Measurements from ENCODE around the gene IL10. TPM values are rescaled to one million over a fixed set of nuclear protein-coding genes. Genes with fewer than 3 reads are reported as not detected.
A peak's percentile ranks its signal among the peaks of the same experiment; 100 is the strongest.

IL10 gene
- 1.4 TPM for total RNA-seq
- long read RNA-seq, partial matches to known transcripts, result 0 of 1 reads
- long read RNA-seq, other reads (novel, unspliced or antisense), result 0 of 1 reads

DNA sequence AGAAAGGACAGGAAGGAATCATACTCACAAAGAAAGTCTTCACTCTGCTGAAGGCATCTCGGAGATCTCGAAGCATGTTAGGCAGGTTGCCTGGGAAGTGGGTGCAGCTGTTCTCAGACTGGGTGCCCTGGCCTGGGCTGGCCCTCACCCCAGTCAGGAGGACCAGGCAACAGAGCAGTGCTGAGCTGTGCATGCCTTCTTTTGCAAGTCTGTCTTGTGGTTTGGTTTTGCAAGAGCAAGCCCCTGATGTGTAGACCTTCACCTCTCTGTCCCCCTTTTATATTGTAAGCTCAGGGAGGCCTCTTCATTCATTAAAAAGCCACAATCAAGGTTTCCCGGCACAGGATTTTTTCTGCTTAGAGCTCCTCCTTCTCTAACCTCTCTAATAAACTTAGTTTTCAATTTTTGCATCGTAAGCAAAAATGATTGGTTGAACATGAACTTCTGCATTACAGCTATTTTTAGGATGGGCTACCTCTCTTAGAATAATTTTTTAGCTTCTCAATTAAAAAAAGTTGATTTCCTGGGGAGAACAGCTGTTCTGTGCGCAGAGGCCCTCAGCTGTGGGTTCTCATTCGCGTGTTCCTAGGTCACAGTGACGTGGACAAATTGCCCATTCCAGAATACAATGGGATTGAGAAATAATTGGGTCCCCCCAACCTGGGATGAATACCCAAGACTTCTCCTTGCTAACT lies at the start of gene IL10:
Gene IL10 (minus strand): TSS at position 252 of the 695 bp plus-strand sequence. CDS start 59 bp downstream, at position 193.
- Histone ChIP-seq H3K4me3 (peak within 1 kb of the TSS; percentile 1), H3K27ac (no peak within 1 kb of the TSS), H3K36me3 (no peaks in the 10 kb centered on the region), H3K27me3 (ENCODE audit: low read depth) (no peaks in the 10 kb centered on the region), H3K4me1 (peaks cover 40% of the 10 kb centered on the region), H3K9me3 (no peaks in the 10 kb centered on the region)
- intact Hi-C loops (cut with DNase I), result no loop called here
- no peak for DNase-seq
- no peak for TF ChIP-seq CTCF (IDR thresholded peaks at IDR 0.05)
- ATAC-seq, result peak in 1 of 2 donors; percentile 49

- no peaks in the 10 kb centered on the region for H3K27me3 ChIP-seq (ENCODE audit: low read depth)
- no peaks in the 10 kb centered on the region for H3K36me3 ChIP-seq
- H3K27ac ChIP-seq, result no peak overlapping the region
- peaks cover 6% of the 10 kb centered on the region for H3K4me1 ChIP-seq
- no peak for TF ChIP-seq CTCF (IDR thresholded peaks at IDR 0.05)
- H3K9me3 ChIP-seq, result no peaks in the 10 kb centered on the region
- intact Hi-C loops (cut with DNase I), result no loop called here
- ATAC-seq (no peak), DNase-seq (no peak)
- no peak overlapping the region for H3K4me3 ChIP-seq
These were observed 49.2 kb upstream of the IL10 start for GRCh38 chr1:206821493-206821892.

DNA sequence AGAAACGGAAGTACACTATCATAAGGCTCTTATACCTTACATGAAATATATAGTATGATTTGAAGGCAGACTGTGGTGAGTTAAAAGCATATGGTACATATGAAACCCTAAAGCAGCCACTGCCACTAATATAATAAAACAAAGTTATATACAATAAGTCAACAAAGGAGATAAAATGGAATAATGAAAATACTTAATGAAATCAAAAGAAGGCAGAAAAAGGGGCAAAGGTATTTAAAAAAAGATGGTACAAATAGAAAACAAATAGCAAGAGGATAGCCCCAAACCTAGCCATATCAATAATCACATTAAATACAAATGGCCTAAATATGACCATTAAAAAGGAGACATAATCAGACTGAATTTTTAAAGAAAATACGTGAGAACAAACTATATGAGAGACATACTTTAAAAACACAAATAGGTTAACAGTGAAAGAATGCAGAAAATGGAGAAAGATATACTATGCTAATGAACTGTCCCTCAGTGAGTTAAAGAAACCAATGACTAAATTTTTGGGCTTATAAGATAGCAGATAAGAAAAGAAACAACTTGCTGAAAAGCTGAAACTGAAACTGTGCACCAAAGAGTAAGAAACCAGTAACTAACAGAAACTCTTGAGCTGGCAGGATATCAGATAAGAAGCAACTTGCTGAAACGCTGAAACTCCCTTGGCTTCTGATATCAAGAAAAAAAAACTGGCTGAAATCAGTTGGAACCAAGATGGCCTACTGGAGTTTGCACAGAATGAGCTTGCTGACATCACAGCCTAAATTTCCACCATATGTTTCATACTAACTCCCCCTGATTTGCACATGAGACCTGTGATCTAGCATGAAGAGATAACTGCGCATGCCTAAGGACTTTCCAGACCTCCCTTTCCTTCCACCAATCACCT lies 44.3 kb upstream of the IL10 start:
- intact Hi-C loops (cut with DNase I), result no loop called here
- ATAC-seq, result no peak

DNA sequence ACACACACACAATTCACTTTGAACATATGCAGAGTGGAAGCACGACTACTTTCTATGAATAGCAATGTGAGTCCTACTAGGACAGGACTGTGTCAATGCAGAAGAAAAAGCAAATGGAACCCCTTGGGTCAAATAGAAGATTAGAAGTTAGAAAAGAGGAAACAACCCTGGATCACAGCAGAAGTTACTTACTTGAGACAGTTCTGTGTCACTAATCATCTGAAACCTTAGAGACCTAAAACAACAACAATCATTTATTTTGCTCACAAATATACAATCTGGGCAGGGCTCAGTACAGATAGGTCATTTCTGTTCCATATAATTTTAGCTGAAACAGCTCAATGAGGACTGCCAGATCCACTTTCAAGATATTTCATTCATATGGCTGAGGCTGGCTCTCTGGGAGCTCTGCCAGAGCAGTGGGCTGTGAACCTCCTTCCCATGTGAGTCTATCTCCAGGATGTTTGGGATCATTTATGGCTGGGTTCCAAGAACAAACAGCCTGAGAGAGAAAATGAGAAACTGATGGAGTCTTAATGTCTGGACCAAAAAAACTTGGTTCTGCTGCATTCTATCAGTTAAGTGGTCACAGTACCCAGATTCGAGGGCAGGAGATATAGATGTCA lies 42.5 kb upstream of the IL10 start:
- no peak for DNase-seq
- ATAC-seq, result no peak
- intact Hi-C loops (cut with DNase I), result no loop called here

More for the DNA sequence above, 44.3 kb upstream of the IL10 start:
- Histone ChIP-seq H3K36me3 (no peaks in the 10 kb centered on the region), H3K27ac (no peak overlapping the region), H3K4me1 (no peaks in the 10 kb centered on the region), H3K9me3 (peaks cover 11% of the 10 kb centered on the region), H3K27me3 (ENCODE audit: low read depth) (no peaks in the 10 kb centered on the region), H3K4me3 (no peak overlapping the region)
- DNase-seq, result no peak
- no peak for TF ChIP-seq CTCF (IDR thresholded peaks at IDR 0.05)

More for the DNA sequence above, 42.5 kb upstream of the IL10 start:
- Histone ChIP-seq H3K4me1 (no peaks in the 10 kb centered on the region), H3K4me3 (no peak overlapping the region), H3K9me3 (peaks cover 11% of the 10 kb centered on the region), H3K36me3 (no peaks in the 10 kb centered on the region), H3K27ac (no peak overlapping the region), H3K27me3 (ENCODE audit: low read depth) (no peaks in the 10 kb centered on the region)
- no peak for TF ChIP-seq CTCF (IDR thresholded peaks at IDR 0.05)
